Hematopoietic multipotent progenitor cell treated with erythropoietin and hydrocortisone succinate and interleukin-3 and kit ligand, for 15 days (in vitro differentiated cells): ENCODE results near the gene KRT15.
A peak's percentile ranks its signal among the peaks of the same experiment; 100 is the strongest.

Source experiments
- DNase-seq: peaks from one replicate; pipeline ENCODE4 v3.0.0-alpha.2; 2015; ENCODE audit warnings: low spot score

The KRT15 gene

DNA sequence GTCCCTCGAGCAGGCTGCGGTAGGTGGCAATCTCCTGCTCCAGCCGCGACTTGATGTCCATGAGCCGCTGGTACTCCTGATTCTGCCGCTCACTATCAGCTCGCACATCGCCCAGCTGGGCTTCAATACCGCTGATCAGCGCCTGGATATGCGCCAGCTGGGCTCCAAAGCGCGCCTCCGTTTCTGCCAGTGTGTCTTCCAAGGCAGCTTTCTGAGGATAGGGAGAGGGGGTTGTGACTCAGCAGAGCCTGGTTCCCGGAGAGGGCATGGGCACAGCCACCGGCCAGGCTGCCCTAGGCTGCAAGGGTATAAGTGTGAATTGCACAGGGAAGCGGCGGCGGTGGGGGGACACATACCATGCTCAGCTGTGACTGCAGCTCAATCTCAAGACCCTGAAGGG is 5.1 kb upstream of the KRT15 start:
- no peak for DNase-seq

DNA sequence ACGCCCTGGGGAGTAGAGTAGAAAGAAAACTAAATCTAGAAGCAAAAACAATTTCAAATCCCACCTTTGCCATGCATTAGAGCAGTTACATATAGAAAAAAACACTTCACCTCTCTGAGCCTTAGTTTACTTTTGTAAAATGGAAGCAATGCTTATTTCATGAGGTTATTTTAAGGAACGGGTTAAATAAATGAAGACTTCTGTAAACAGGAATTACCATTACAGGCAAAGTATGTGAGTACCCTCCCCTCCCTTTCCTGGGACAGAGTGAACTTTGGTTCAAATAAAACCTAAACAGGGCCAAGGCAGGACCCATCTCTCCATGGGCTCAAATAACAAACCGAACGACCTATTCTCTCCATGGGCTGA is 4.5 kb upstream of the KRT15 start:
- no peak for DNase-seq

- DNase-seq: no peak
These were observed 3.9 kb upstream of the KRT15 start for GRCh38 chr17:41522301-41523224.

DNA sequence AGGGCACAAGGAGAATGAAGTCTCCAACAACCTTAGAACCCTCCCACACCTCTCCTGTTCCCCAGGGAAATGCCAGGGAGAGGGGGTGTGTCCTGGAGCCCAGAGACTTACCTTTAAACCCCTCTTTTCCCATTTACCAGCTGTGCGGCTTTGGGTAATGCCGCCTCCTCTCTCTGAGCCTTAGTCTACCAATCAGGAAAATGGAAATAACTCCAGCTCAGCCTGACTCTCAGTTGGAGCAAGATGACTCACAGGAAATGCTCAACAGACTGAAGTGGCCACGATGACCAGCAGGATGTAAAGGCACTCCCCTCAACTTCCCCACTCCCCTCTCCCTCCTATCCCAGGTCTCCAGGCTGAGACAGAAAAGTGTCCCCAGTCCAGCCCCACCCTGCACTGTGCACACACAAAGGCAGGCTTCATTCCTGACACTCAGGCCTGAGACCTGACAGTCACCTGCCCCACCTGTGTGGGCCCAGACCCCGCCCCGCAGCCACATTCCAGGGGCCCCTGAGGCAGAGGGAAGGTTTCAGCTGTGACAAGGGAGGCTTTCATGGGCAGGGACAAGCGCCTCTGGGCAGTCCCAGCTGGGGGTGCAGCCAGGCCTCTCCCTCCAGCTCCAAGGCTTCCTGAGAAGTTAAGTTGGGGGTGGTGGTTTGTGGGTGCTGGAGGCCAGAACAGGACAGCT is 3.0 kb upstream of the KRT15 start:
- DNase-seq: no peak

- peak; percentile 48 for DNase-seq
These were observed 2.3 kb upstream of the KRT15 start for GRCh38 chr17:41520821-41521521.

- no peak for DNase-seq
These were observed 973 bp upstream of the KRT15 start for GRCh38 chr17:41519501-41520224.

DNA sequence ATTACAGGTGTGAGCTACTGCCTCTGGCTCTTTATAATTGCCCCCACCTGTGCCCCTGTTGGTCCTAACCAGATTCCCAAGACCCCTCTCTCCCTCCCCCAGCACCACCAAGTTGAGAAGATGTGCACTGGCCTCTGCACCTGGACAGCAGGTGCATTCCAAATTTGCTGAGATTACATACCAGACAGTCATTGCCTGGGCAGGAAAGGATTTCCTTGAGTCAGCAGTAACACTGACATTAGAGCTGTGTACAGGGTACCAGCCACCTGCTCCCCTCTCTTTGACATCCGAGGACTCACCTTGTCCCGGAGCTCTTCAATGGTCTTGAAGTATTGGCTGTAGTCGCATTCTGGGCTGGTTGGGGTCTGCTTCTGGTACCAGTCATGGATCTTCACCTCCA is 659 bp downstream of the KRT15 start:
- no peak for DNase-seq

DNA sequence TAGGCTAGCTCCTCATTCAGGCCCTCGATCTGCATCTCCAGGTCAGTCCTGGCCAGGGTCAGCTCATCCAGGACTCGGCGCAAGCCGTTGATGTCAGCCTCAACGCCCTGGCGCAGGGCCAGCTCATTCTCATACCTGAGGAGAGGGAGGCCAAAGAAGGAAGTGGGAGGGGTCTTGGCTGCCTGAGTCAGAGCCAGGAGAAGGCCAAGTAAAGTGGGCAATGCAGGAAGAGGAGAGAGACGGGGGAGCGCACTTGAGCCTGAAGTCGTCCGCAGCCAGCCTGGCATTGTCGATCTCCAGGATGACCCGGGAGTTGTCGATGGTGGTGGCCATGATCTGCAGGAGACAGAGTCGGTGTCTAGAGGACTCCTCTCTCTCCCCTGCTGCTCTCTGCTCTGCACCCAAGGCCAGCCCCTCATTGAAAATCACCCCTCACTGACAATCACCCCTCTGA is 1.8 kb downstream of the KRT15 start:
- DNase-seq: no peak

DNA sequence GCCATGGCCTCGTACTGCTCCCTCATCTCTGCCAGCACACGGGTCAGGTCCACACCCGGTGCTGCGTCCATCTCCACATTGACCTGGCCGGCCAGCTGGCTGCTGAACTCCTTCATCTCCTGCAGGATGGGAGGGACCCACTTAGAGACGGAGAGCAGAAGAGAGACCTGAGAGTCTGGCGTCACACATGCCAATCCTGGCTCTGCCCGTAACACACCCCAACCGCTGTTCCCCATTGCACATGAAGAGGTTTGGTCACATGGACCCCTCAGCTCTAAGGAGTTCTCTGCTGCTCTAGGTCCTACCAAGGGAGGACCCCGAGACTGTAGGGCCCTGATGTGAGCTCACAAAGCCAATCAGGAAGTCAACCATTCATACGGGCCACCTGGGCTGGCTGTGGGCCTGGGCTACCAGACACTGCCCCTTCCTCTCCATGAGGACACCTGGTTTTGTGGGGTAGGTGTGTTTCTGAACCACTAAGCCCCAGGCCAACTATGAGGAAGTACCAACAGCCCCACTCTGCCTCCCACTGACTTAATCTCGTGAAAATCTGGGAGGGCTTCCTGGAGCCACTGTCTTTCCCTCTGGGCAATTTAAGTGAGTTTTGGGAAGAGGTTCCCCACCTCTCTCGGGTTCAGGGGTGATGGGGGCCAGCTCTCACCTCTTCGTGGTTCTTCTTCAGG is 2.4 kb downstream of the KRT15 start:
- DNase-seq: no peak

DNA sequence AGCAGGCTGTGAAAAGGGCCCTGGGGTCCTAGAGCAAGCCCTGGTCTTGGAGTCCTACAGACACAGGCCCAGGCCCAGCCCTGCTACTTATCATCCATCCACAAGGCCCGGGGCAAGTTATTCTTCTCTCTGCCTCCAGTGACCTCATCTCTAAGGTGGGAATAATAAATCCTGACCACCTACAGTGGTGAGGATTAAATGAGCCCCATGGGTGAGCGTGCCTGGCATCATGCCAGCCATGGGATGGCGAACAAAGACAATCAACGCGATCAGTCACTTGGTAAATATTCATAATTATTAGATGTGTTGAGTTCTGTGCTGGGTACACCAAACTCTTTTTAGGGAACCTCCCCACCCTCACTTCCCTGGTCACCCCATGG is 5.5 kb downstream of the KRT15 start:
- no peak for DNase-seq

GRCh38 chr17:41512546-41513167 is 6.0 kb downstream of the KRT15 start:
- no peak for DNase-seq

- no peak for DNase-seq
These were observed 7.0 kb downstream of the KRT15 start for GRCh38 chr17:41511716-41512115.

DNA sequence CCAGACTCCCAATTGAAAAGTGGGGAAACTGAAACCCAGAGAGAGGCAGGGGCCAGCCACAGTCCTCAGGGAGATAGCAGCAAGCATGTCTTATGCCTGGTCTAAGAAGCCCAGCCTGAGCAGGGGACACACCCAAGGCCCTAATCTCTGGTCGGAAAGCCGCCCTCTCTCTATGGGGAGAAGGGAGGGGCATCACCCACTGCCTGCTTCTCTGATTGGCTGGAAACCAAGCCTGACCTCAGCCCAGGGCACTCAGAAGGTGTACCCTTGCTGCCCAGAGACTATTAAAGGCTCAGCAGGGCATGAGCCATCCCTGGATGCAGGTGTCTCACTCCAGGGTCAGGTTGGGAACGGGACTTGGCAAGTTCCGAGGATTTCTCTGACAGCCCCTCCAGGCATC is 7.6 kb downstream of the KRT15 start:
- peak; percentile 83 for DNase-seq

GRCh38 chr17:41510251-41511065 is 8.2 kb downstream of the KRT15 start:
- DNase-seq: no peak

DNA sequence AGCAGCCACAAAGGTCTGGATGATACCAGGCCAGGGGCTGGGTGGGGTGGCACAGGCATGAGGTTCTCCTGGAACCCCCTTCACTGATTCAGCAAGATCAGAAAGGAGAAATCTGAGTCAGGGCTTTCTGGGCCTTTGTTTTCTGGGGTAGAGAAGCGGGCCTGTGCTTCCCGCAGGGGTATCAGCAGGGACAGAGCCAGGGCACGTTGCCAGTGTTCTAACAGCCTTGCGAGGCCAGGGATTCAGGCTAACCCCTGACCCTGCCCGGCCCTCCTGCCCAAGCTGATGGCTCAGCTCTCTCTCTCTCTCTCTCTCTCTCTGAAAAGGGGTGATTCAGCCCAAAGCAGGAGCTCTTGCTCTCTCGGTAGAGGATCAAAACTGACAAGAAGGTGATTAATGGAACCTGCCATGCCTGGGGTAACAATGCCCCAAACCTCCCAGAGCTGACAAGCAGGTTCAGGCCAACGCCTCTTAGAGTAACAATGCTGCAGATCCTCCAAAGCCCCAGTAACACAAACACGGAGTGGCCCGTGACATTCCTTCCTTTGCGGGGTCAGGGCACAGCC is 11.3 kb downstream of the KRT15 start:
- DNase-seq: no peak

DNA sequence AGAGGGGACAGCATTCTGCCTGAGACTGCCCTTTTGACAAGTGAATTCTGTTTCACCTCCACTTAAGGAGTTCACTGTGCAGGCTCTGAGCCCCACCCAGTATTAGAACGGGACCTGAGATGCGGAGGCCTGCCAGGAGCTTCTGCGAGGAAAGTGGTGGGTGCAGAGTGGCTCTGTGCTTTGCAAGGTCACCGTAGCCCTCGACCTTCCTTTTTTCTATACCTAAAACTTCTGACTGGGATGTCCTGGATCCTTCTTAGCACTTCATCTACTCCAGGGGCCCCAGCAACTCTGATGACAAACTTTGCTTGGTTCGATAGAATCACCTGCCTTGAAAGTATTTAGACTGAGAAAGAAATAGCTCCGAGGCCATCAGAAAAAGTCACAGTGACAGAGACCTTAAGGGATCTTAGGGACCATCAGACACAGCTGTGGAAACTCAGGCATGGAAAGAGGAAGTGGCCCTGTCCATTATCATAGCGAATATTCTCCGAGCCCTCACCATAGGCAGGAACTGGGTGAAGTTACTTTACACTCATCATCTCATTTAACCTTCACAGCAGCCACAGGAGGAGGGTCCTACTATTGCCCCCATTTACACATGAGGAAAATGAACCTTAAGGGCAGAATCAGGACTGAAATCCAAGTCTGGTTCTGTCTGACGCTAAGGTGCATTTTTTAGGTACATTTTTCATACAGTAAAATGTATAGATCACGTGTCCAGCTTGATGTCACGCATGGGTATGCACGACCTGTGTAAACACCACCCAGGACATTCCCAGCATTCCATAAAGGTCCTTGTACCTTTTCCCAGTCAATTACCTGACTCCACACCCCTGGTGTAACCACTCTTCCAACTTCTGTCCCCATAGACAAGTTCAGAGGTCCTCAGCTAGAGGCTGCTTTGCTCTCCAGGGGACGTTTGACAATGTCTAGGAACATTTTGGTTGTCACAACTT is 12.6 kb downstream of the KRT15 start:
- no peak for DNase-seq

DNA sequence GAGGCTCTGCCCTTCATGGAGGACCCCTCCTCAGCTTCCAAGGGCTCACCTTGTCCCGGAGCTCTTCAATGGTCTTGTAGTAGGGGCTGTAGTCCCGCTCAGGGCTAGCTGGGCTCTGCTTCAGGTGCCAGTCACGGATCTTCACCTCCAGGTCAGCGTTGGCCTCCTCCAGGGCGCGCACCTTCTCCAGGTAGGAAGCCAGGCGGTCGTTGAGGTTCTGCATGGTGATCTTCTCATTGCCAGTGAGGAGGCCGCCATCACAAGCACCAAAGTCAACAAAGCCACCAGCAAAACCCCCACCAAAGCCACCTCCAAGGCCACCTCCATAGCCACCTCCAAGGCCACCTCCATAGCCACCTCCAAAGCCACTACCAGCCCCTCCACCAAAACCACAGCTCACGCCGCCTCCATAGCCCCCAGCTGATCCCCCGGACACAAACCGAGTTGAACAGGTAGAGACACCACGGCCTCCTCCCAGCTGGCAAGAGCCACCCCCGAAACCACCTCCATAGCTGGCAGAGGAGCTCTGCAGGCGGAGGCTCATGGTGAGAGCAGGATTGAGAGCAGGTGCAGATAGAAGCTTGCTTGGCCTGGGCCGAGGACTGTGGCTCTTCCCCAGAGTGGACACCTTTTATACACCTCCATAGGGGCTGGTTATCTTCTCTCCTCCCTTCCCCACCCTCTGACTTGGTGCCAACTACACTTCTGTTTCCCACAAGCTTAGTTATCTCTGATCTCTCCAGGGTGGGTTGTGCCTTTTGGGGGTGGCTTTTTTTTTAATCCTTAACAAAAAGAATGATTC is 13.5 kb downstream of the KRT15 start, which contains the start of gene KRT13:
TSS of gene KRT13 (minus strand) at position 606 of the 802 bp plus-strand sequence. CDS start at position 544, 62 bp downstream.
- DNase-seq: no peak
